Keratinocyte (primary cell): ENCODE results near the gene MMP14. TPM values are rescaled to one million over a fixed set of nuclear protein-coding genes. Genes with fewer than 3 reads are reported as not detected.

Experiments
- DNase-seq: peaks from one replicate; pipeline ENCODE4 v3.0.0-alpha.2; 2011; ENCODE audit warnings: low read depth, missing footprints, low spot score
- FAIRE-seq: peaks from 2 replicates; lab custom pipeline; 2011; peaks lifted over from hg19 to GRCh38; lab: Jason Lieb, UNC
- H2AFZ ChIP-seq: 2 replicates; pipeline ENCODE4 v1.6.0; 2012; ENCODE audit warnings: low read length, control low read depth, inconsistent platforms; ENCODE audit not compliant: control insufficient read depth
- H3K27ac ChIP-seq: 2 replicates; pipeline ENCODE4 v1.5.1; 2011; ENCODE audit warnings: low read length; ENCODE audit not compliant: control insufficient read depth, insufficient read depth
- H3K27me3 ChIP-seq: 3 replicates; pipeline ENCODE4 v1.6.0; 2011; ENCODE audit warnings: low read length; ENCODE audit not compliant: control insufficient read depth, insufficient read depth; ENCODE audit errors: extremely low read depth
- H3K36me3 ChIP-seq, 2 experiments: 2 replicates in 1 of 2; 3 replicates in 1 of 2; pipeline ENCODE4 v1.5.1; 2011; ENCODE audit warnings: low read length in 2 of 2, mild to moderate bottlenecking in 1 of 2; ENCODE audit not compliant: control insufficient read depth in 2 of 2, insufficient read depth in 2 of 2; ENCODE audit errors: extremely low read depth in 1 of 2
- H3K4me1 ChIP-seq: 3 replicates; pipeline ENCODE4 v1.5.1; 2011; ENCODE audit warnings: low read length; ENCODE audit not compliant: control insufficient read depth, insufficient read depth; ENCODE audit errors: extremely low read depth
- H3K4me2 ChIP-seq: 3 replicates; pipeline ENCODE4 v1.6.0; 2011; ENCODE audit warnings: low read depth, low read length; ENCODE audit not compliant: control insufficient read depth, insufficient read depth; ENCODE audit errors: extremely low read depth
- H3K4me3 ChIP-seq, 3 experiments: fragments of 200-600 bp in 1 of 3; sonication (generic) in 1 of 3; 2 replicates in 2 of 3; 3 replicates in 1 of 3; pipeline ENCODE4 v1.5.1; 2011 to 2016; ENCODE audit warnings: low read length in 3 of 3, mild to moderate bottlenecking in 3 of 3, control low read depth in 2 of 3, inconsistent platforms in 1 of 3, low read depth in 1 of 3, mixed read lengths in 1 of 3, mixed run types in 1 of 3, moderate library complexity in 1 of 3; ENCODE audit not compliant: control insufficient read depth in 2 of 3, insufficient read depth in 2 of 3; ENCODE audit errors: extremely low read depth in 1 of 3
- H3K79me2 ChIP-seq: 2 replicates; pipeline ENCODE4 v1.6.0; 2012; ENCODE audit warnings: low read length; ENCODE audit not compliant: control insufficient read depth, insufficient read depth
- H3K9ac ChIP-seq: 3 replicates; pipeline ENCODE4 v1.6.0; 2011; ENCODE audit warnings: low read length; ENCODE audit not compliant: control insufficient read depth, insufficient read depth; ENCODE audit errors: extremely low read depth
- H3K9me1 ChIP-seq: 3 replicates; pipeline ENCODE4 v1.6.0; 2011; ENCODE audit warnings: low read length; ENCODE audit not compliant: control insufficient read depth, insufficient read depth; ENCODE audit errors: extremely low read depth
- H3K9me3 ChIP-seq: 2 replicates; pipeline ENCODE4 v1.5.1; 2012; ENCODE audit warnings: low read depth, low read length; ENCODE audit not compliant: control insufficient read depth
- H4K20me1 ChIP-seq: 3 replicates; pipeline ENCODE4 v1.6.0; 2011; ENCODE audit warnings: low read length; ENCODE audit not compliant: control insufficient read depth, insufficient read depth; ENCODE audit errors: extremely low read depth
- CTCF ChIP-seq, 3 experiments: IDR thresholded peaks in 1 of 3; conservative IDR thresholded peaks in 1 of 3; optimal IDR thresholded peaks in 1 of 3; 2 replicates in 2 of 3; 3 replicates in 1 of 3; pipeline versions ENCODE3 to v1.5.1; 2011; ENCODE audit warnings: low read length in 3 of 3, mild to moderate bottlenecking in 3 of 3, moderate library complexity in 2 of 3, control low read depth in 1 of 3, inconsistent platforms in 1 of 3; ENCODE audit not compliant: insufficient read depth in 2 of 3; ENCODE audit errors: extremely low read depth in 1 of 3
- EZH2 ChIP-seq: IDR thresholded peaks from one replicate; pipeline ENCODE4 v1.6.1; 2012; ENCODE audit warnings: inconsistent platforms, mild to moderate bottlenecking, low read length, moderate library complexity
- dilution Hi-C: fragments of 300-500 bp; cut with MboI; formaldehyde crosslinking; loops from one replicate; pipeline ENCODE4 v1.7.0; 2020; ENCODE audit warnings: low sequenced_read_pairs; ENCODE audit not compliant: extremely low pct_ligation_motif_present
- polyA plus RNA-seq, 5 experiments: library from polyadenylated mRNA; depleted of rRNA in 3 of 5; stranded (reverse) in 3 of 5; stranded (forward) in 1 of 5; unstranded in 1 of 5; fragments of >200 nt; gene quantifications; 1 replicate in 1 of 5; 2 replicates in 3 of 5; 3 replicates in 1 of 5; pipeline versions ENCODE4 v1.2.1 to v1.2.3, GENCODE V29; 2011 to 2012; ENCODE audit warnings: missing spikeins in 2 of 5, low read depth in 1 of 5, low replicate concordance in 1 of 5

Gene MMP14
- polyA plus RNA-seq, 1 donor (not counting 4 experiments of a cell fraction or from before 2014, with no cell fraction given) = 185 TPM

DNA sequence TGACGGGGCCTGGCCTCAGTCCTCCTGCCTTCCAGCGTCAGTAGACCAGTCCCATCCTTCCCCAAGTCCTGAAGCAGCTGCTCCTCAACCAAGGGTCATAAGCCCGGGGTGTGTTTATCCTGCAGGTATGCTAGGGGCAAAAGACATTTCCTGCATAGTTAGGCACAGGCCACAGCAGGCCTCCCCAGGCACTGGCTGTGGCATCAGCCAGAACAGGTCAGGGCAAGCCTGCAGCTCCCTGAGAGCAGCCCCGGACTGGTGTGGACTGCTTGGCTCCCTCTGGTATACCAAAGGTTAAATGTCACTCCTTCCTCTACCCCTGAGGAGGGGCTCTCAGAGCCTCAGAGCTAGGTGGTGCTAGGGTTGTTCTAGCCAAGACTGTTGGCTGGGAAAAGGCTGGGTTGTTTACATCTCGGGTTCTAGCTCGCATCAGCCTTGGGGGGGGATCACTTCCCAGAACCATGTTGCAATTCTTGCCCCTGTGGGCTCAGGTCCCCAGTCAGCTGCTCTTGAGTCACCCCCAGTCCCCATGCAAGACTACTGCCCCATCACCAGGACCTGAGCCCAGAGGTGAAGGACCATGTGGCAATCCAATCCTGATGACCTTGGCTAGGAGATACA lies 2.9 kb downstream of the MMP14 start:
- H2AFZ ChIP-seq = no peak overlapping the region
- peak overlapping the region; percentile 94 for H3K9ac ChIP-seq
- peaks cover 76% of the 10 kb centered on the region for H3K79me2 ChIP-seq
- no peak for TF ChIP-seq EZH2
- no peak for TF ChIP-seq CTCF (optimal IDR thresholded peaks at IDR 0.05 in 1 of 3, IDR thresholded peaks at IDR 0.05 in 1 of 3, conservative IDR thresholded peaks at IDR 0.05 in 1 of 3; ENCODE audit: extremely low read depth in 1 of 3, insufficient read depth in 2 of 3, low read length in 3 of 3)
- peak; percentile 85 for FAIRE-seq
- H3K27me3 ChIP-seq = no peaks in the 10 kb centered on the region
- H4K20me1 ChIP-seq = no peaks in the 10 kb centered on the region
- H3K9me3 ChIP-seq = no peaks in the 10 kb centered on the region
- H3K36me3 ChIP-seq = peaks cover 27 to 54% of the 10 kb centered on the region in 2 experiments
- dilution Hi-C loops = no loop called here
- H3K9me1 ChIP-seq = peaks cover 3% of the 10 kb centered on the region
- peak overlapping the region; percentile 95 for H3K4me2 ChIP-seq
- peak overlapping the region; percentile 93 for H3K27ac ChIP-seq
- peak overlapping the region; percentile 89 to 99 (median 92) for H3K4me3 ChIP-seq
- H3K4me1 ChIP-seq = peaks cover 25% of the 10 kb centered on the region
- DNase-seq = peak; percentile 86

DNA sequence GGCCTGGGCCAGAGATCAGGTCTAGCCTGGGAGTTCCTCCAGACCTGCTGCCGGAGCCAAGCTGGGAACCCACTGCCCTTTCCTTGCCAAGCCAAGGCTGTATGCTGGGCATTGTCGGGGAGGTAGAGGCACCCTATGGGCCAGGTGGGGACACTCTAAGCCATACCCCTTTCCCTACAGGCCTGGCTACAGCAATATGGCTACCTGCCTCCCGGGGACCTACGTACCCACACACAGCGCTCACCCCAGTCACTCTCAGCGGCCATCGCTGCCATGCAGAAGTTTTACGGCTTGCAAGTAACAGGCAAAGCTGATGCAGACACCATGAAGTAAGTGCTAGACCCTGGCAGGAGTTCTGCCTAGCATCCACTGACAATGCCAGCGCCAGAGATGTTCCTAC lies 4.9 kb downstream of the MMP14 start:
- Histone ChIP-seq H4K20me1 (no peaks in the 10 kb centered on the region), H3K9me1 (peaks cover 3% of the 10 kb centered on the region), H3K79me2 (peaks cover 83% of the 10 kb centered on the region), H3K27ac (no peak overlapping the region), H3K9me3 (no peaks in the 10 kb centered on the region), H3K9ac (peak overlapping the region; percentile 24), H3K4me3 (no peak overlapping the region), H3K4me2 (no peak overlapping the region), H3K27me3 (no peaks in the 10 kb centered on the region), H3K4me1 (peaks cover 29% of the 10 kb centered on the region), H3K36me3 (peaks cover 41 to 68% of the 10 kb centered on the region in 2 experiments), H2AFZ (no peak overlapping the region)
- FAIRE-seq = no peak
- no peak for DNase-seq
- TF ChIP-seq CTCF (optimal IDR thresholded peaks at IDR 0.05 in 1 of 3, IDR thresholded peaks at IDR 0.05 in 1 of 3, conservative IDR thresholded peaks at IDR 0.05 in 1 of 3; ENCODE audit: extremely low read depth in 1 of 3, insufficient read depth in 2 of 3, low read length in 3 of 3) (no peak), EZH2 (no peak)
- dilution Hi-C loops = no loop called here
